OCI-LY1 (cell line): Measurements from ENCODE around the gene CKAP5.

ENCODE experiments used
- EZH2 ChIP-seq: fragments of 200-600 bp; sonication (generic), shearing (Covaris generic); IDR thresholded peaks from 2 replicates; pipeline ENCODE4 v1.8.0; 2017; ENCODE audit warnings: borderline replicate concordance, mixed run types, mild to moderate bottlenecking, antibody characterized with exemption, low read length, moderate library complexity, mixed read lengths
- TF ChIP-seq, protein P1 (sequence below): fragments of 200-600 bp; sonication (generic), shearing (Covaris generic); IDR thresholded peaks from 2 replicates; pipeline ENCODE4 v1.5.1; 2017; ENCODE audit warnings: mild to moderate bottlenecking, antibody characterized with exemption, low read length, moderate library complexity, mixed read lengths

DNA sequence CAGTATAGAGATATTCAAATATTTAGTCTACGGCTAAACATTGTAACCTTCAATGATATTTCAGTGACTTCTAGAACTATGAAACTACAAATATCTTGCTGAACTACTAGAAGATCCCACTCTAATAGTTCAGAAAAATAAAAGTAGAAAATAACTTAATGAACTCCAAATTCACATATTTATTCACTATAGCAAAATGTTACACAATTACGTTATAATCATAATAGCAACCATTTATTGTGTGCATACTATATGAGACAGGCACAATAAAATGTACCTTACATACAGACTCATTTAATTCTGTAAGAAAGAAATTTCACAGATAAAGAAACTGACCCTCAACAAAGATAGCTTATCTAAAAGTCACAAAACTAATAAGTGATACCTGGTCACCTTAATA, 69.2 kb downstream of the CKAP5 start:
- TF ChIP-seq, protein P1, sequence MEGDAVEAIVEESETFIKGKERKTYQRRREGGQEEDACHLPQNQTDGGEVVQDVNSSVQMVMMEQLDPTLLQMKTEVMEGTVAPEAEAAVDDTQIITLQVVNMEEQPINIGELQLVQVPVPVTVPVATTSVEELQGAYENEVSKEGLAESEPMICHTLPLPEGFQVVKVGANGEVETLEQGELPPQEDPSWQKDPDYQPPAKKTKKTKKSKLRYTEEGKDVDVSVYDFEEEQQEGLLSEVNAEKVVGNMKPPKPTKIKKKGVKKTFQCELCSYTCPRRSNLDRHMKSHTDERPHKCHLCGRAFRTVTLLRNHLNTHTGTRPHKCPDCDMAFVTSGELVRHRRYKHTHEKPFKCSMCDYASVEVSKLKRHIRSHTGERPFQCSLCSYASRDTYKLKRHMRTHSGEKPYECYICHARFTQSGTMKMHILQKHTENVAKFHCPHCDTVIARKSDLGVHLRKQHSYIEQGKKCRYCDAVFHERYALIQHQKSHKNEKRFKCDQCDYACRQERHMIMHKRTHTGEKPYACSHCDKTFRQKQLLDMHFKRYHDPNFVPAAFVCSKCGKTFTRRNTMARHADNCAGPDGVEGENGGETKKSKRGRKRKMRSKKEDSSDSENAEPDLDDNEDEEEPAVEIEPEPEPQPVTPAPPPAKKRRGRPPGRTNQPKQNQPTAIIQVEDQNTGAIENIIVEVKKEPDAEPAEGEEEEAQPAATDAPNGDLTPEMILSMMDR = no peak
- no peak for TF ChIP-seq EZH2
